ENCODE measurements around the gene ZNF639. TPM values are rescaled to one million over a fixed set of nuclear protein-coding genes. Genes with fewer than 3 reads are reported as not detected.

The ZNF639 gene
- total RNA-seq, 1 donor from 2014 or later, result 35.2 TPM

DNA sequence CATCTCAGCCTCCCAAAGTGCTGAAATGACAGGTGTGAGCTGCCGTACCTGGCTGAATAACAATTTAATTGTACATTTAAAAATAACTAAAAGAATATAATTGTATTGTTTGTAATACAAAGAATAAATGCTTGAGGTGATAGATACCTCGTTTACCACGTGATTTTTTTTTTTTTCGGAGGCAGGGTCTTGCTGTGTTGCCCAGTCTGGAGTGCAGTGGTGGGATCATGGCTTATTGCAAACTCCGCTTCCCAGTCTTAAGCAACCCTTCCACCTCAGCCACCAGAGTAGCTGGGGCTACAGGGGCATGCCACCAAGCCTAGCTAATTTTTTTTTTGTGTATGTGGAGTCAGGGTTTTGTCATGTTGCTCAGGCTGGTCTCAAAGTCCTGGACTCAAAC, 40.5 kb downstream of the ZNF639 start:
- DNase-seq (ENCODE audit: low read depth), result no peak
- TF ChIP-seq, protein P1, sequence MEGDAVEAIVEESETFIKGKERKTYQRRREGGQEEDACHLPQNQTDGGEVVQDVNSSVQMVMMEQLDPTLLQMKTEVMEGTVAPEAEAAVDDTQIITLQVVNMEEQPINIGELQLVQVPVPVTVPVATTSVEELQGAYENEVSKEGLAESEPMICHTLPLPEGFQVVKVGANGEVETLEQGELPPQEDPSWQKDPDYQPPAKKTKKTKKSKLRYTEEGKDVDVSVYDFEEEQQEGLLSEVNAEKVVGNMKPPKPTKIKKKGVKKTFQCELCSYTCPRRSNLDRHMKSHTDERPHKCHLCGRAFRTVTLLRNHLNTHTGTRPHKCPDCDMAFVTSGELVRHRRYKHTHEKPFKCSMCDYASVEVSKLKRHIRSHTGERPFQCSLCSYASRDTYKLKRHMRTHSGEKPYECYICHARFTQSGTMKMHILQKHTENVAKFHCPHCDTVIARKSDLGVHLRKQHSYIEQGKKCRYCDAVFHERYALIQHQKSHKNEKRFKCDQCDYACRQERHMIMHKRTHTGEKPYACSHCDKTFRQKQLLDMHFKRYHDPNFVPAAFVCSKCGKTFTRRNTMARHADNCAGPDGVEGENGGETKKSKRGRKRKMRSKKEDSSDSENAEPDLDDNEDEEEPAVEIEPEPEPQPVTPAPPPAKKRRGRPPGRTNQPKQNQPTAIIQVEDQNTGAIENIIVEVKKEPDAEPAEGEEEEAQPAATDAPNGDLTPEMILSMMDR (conservative IDR thresholded peaks at IDR 0.05; ENCODE audit: low read depth, low read length), result no peak
- no peak overlapping the region for H3K4me3 ChIP-seq (ENCODE audit: low read depth, low read length)

DNA sequence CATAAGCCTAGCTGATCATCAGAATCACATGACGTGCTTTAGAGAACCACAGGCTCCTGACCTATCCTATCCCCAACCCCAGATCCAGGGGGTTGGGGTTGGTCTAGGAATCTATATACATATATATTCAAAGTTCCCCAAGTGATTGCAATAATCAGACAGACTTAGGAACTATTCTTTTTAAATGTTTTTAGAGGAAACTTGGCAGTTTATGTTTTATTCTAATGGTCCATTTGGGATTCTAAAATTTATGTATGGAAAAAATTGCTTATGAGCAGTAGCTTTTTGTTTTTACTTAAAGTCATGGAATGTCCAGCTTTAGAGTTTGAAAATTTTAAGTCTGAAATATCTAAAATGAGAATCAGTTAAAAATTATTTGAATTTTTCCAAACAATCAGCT, 46.8 kb downstream of the ZNF639 start:
- H3K4me3 ChIP-seq (ENCODE audit: low read depth, low read length), result no peak overlapping the region
- DNase-seq (ENCODE audit: low read depth), result no peak
- TF ChIP-seq, protein P1 (conservative IDR thresholded peaks at IDR 0.05; ENCODE audit: low read depth, low read length), result no peak

DNA sequence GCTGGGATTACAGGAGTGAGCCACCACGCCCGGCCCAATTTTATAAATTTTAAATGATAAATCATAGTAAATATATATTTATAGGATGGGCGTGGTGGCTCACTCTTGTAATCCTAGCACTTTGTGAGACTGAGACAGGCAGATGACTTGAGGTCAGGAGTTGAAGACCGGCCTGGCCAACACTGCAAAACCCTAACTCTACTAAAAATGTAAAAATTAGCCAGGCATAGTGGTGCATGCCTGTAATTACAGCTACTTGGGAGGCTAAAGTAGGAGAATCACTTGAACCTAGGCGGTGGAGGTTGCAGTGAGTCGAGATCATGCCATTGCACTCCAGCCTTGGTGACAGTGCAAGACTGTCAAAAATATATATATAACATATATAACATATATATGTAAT, 51.1 kb downstream of the ZNF639 start:
- DNase-seq (ENCODE audit: low read depth), result no peak
- TF ChIP-seq, protein P1 (conservative IDR thresholded peaks at IDR 0.05; ENCODE audit: low read depth, low read length), result peak; percentile 18
- H3K4me3 ChIP-seq (ENCODE audit: low read depth, low read length), result no peak overlapping the region

DNA sequence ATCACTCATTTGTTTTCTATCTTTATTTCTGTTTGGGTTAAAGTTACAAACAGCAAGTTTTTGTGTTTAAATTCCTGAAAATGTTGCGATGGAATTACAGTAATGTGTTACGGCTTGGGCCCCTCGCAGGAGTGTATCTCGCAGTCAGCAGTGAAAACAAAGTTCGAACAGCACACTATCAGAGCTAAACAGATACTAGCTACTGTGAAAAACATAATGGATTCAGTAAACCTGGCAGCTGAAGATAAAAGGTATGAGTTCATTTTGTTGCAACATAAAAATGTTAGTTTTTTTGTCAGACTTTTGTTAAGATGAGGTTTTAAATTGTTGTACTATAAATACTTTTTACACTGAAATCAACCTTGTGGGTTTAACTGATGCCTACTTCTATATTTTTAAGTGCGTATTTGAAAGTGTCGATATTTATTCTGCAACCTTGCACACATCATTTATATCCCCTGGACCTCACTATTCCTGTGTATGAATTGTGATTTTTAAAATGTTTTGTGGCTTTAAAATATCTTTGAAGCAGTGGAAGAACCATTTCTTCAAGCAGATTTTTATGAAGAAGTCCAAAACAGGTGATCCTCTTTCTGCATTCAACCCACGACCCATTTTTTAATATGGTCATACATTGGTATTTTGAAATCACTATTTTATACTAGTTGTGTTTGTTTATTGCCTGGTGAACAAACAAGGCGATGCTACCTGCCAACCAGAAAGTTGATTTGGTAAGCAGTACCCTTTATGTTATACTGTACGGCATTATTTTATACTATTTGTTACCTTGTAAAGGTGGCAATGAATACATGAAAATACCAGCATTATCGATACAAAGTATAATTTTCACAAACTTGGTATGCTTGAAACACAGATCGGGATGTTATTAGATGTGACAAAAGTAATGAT, 52.5 kb downstream of the ZNF639 start:
- no peak overlapping the region for H3K4me3 ChIP-seq (ENCODE audit: low read depth, low read length)
- TF ChIP-seq, protein P1 (conservative IDR thresholded peaks at IDR 0.05; ENCODE audit: low read depth, low read length), result no peak
- no peak for DNase-seq (ENCODE audit: low read depth)

DNA sequence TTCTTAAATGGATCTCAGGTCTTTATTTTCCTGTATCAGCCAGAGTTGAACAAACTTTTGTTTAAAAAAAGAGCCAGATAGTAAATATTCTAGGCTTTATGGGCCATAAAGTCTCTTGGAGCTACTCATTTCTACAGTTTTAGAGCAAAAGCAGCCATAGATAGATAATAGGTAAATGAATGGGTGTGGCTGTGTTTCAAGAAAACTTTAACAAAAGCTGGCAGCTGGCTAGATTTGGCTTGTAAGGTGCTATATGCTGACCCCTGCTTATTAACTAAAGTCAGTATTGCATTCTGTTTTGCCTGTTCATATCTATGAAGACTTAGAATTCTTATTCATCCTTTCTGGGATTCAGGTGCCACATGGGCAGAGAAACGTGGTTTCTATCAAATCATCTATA, 53.6 kb downstream of the ZNF639 start:
- TF ChIP-seq, protein P1 (conservative IDR thresholded peaks at IDR 0.05; ENCODE audit: low read depth, low read length), result no peak

More for the DNA sequence above, 53.6 kb downstream of the ZNF639 start:
- no peak overlapping the region for H3K4me3 ChIP-seq (ENCODE audit: low read depth, low read length)
- DNase-seq (ENCODE audit: low read depth), result no peak

Other genes starting within 250 kb of the ZNF639 start
- 8.7 and 11.7 TPM in 2 replicates for gene PIK3CA, start 174.7 kb upstream of the ZNF639 start, total RNA-seq
- 0.40 and 1.2 TPM in 2 replicates for gene KCNMB3, start 71.9 kb upstream of the ZNF639 start, total RNA-seq
- 25.8 and 27.3 TPM in 2 replicates for gene MFN1, start 24.7 kb downstream of the ZNF639 start, total RNA-seq
- gene GNB4, start 128.4 kb downstream of the ZNF639 start, total RNA-seq, result 46.7 and 52.1 TPM in 2 replicates
- 108 and 134 TPM in 2 replicates for gene ACTL6A, start 239.9 kb downstream of the ZNF639 start, total RNA-seq

Measured in epithelial cell of proximal tubule (primary cell).